ENCODE data around the gene CD74. TPM values are rescaled to one million over a fixed set of nuclear protein-coding genes. Genes with fewer than 3 reads are reported as not detected.

CD74 gene
- total and polyA plus RNA-seq, 2 of the 13 experiments (the other 11 are each of a cell fraction or from before 2014, with no cell fraction given), result 34.1 to 84.4 TPM

- Histone ChIP-seq H3K27ac (ENCODE audit: extremely low read length, insufficient read depth, low read length) (no peak overlapping the region), H3K36me3 (replicated peaks in 1 of 2; ENCODE audit: control insufficient read depth in 1 of 2, insufficient read depth in 2 of 2, low read length in 2 of 2) (peaks cover 9 to 27% of the 10 kb centered on the region in 2 experiments), H3K4me1 (ENCODE audit: insufficient read depth, low read length) (peaks cover 5% of the 10 kb centered on the region), H3K4me2 (ENCODE audit: low read depth, low read length) (no peak overlapping the region), H3K79me2 (ENCODE audit: insufficient read depth, low read length) (peaks cover 2% of the 10 kb centered on the region), H3K9me3 (ENCODE audit: low read length) (no peaks in the 10 kb centered on the region), H3K27me3 (ENCODE audit: control insufficient read depth in 1 of 2, insufficient read depth in 2 of 2, low read length in 2 of 2) (no peaks in the 10 kb centered on the region), H3K4me3 (replicated peaks in 1 of 3; ENCODE audit: insufficient read depth in 1 of 3, low read depth in 2 of 3, low read length in 3 of 3) (no peak overlapping the region), H2AFZ (ENCODE audit: low read length) (no peak overlapping the region), H3K9ac (ENCODE audit: insufficient read depth, low read depth, low read length) (no peak overlapping the region), H4K20me1 (ENCODE audit: insufficient read depth, low read length) (peaks cover 28% of the 10 kb centered on the region)
- no TSS peak for BruUV-seq (replicated peaks)
- in situ Hi-C loops (cut with HindIII; ENCODE audit: extremely low pct_ligation_motif_present, low pct_unique_long_range_greater_than_20kb), result loop anchor here (10.0 kb wide), 1 partner anchor 146 kb away; no protein-coding TSS in a partner anchor
- ATAC-seq (peak; percentile 40), DNase-seq (ENCODE audit: low spot score) (no peak), FAIRE-seq (no peak)
- intact Hi-C loops (cut with micrococcal nuclease; ENCODE audit: unreplicated experiment), result no loop called here
- 96% methylated on average over 12 of the region's 12 CpGs for WGBS (ENCODE audit: low lambda C conversion rate)
- no peak for TF ChIP-seq ZNF12 (CRISPR knock-in tag; IDR thresholded peaks at IDR 0.05)
- TF ChIP-seq ZBTB25 (CRISPR knock-in tag; IDR thresholded peaks at IDR 0.05), result no peak
- no peak for TF ChIP-seq TFE3 (CRISPR knock-in tag; IDR thresholded peaks at IDR 0.05)
- TF ChIP-seq ZNF768 (CRISPR knock-in tag; IDR thresholded peaks at IDR 0.05), result no peak
- no peak for TF ChIP-seq ATM (IDR thresholded peaks at IDR 0.05; ENCODE audit: borderline replicate concordance)
- no peak for TF ChIP-seq ONECUT2 (CRISPR knock-in tag; IDR thresholded peaks at IDR 0.05)
- ChIA-PET CTCF (ENCODE audit: low intra/inter-chr PET ratio, low total read pairs) (no interaction called here), POLR2A (interaction anchor here (1.1 to 2.4 kb wide), 3 partner anchors 8 to 28 kb away, joined by 3 to 9 read pairs (median 4); partner anchors contain the start of genes CD74 and RPS14)
These were observed 28.5 kb upstream of the CD74 start for GRCh38 chr5:150440948-150441812.

All from HepG2 (cell line).